Stimulated activated naive B cell treated with anti-CD40 and anti-IgM and Interleukin-4, amounts not matched to agents 10 μg/mL and 1 μg/mL and 100 μg/mL, for 72 hours (primary cell): ENCODE data around the gene PLXND1.

Source experiments
- ATAC-seq, 2 donors: fragments of 150-1000 bp; cut with Tn5 transposase; replicated peaks; 2 replicates each; pipeline ENCODE4 v1.10.0; 2021; ENCODE audit warnings: moderate library complexity in 1 of 2
- DNase-seq: peaks from one replicate; pipeline ENCODE4 v3.0.0; 2021
- H3K27ac Mint-ChIP-seq: one replicate; pipeline ENCODE4 v1.8.0; 2022; ENCODE audit warnings: mild to moderate bottlenecking, mixed read lengths
- H3K27me3 Mint-ChIP-seq, 2 donors: one replicate each; pipeline ENCODE4 v1.8.0; 2022; ENCODE audit warnings: mixed read lengths in 2 of 2
- H3K36me3 Mint-ChIP-seq, 2 donors: one replicate each; pipeline ENCODE4 v1.8.0; 2022; ENCODE audit warnings: mixed read lengths in 2 of 2, mild to moderate bottlenecking in 1 of 2
- H3K4me1 Mint-ChIP-seq, 2 donors: one replicate each; pipeline ENCODE4 v1.8.0; 2022; ENCODE audit warnings: mixed read lengths in 2 of 2, mild to moderate bottlenecking in 1 of 2
- H3K4me3 Mint-ChIP-seq, 2 donors: one replicate each; pipeline ENCODE4 v1.8.0; 2022; ENCODE audit warnings: mild to moderate bottlenecking in 2 of 2, mixed read lengths in 2 of 2, moderate library complexity in 1 of 2
- H3K9me3 Mint-ChIP-seq, 2 donors: one replicate each; pipeline ENCODE4 v1.8.0; 2022; ENCODE audit warnings: mixed read lengths in 2 of 2, mild to moderate bottlenecking in 1 of 2

PLXND1 gene

DNA sequence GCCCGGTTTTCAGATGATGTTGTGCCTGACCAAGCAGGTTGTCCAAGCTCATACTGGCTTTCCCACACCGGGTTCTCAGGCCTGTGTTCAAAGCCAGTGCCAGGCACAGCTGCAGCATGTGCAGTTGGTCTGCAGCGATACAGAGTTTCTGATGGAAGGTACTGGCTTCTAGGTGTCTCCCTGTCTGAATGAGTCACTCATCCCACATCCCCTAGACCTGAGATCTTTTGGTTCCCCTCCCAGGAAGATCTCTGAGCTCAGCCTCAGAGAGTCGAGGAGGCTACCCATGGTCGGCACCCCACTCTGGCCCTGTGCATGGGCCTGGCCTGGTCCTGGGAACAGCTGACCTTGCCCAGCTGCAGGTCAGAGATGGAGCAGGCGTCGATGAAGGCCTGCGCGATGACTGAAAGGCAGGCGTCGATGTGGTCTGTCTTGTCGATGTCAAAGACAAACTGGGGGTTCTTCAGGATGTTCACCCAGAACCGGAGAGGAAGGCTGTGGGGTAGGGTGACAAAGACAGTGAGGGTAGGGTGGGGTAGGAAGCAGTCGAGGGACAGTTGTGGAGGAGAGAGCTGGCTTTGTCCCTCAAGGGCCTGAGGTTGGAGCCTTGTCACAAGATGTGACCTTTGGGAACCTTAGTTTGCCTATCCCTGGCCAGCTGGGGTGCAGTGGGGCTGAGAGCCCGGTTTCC lies 48.2 kb downstream of the PLXND1 start:
- Mint-ChIP-seq H3K4me1 (peaks cover 25 to 36% of the 10 kb centered on the region in 2 donors), H3K27me3 (peaks cover 13 to 37% of the 10 kb centered on the region in 2 donors), H3K4me3 (no peak overlapping the region), H3K36me3 (no peaks in the 10 kb centered on the region), H3K9me3 (no peaks in the 10 kb centered on the region), H3K27ac (peak overlapping the region; percentile 78)
- DNase-seq = no peak
- peak in 1 of 2 donors; percentile 24 for ATAC-seq

DNA sequence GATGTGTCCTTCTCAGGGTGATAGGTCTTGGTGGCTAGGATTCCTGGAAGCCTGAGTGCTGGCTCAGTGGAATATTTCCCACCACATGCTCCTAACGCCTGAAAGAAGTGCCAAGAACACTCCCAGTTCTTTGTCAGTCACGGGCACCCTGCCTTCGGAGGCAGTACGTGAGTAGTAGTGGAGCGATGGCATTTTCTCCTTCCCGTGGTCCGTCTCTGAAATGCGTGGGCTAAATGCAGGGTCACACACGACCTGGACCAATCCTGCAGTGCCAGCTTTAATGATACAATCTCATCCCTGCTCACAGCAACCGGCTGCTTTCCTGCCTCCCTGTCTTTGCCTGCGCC lies 49.0 kb downstream of the PLXND1 start:
- ATAC-seq (no peak), DNase-seq (no peak)
- no peak overlapping the region for H3K27ac Mint-ChIP-seq
- H3K27me3 Mint-ChIP-seq = peaks cover 18 to 42% of the 10 kb centered on the region in 2 donors
- H3K36me3 Mint-ChIP-seq = no peaks in the 10 kb centered on the region
- no peak overlapping the region for H3K4me3 Mint-ChIP-seq
- no peaks in the 10 kb centered on the region for H3K9me3 Mint-ChIP-seq
- H3K4me1 Mint-ChIP-seq = peaks cover 25 to 36% of the 10 kb centered on the region in 2 donors

- peaks cover 18 to 43% of the 10 kb centered on the region in 2 donors for H3K27me3 Mint-ChIP-seq
- H3K27ac Mint-ChIP-seq = no peak overlapping the region
- H3K4me3 Mint-ChIP-seq = no peak overlapping the region
- ATAC-seq (no peak), DNase-seq (no peak)
- H3K9me3 Mint-ChIP-seq = no peaks in the 10 kb centered on the region
- H3K4me1 Mint-ChIP-seq = peaks cover 25 to 36% of the 10 kb centered on the region in 2 donors
- no peaks in the 10 kb centered on the region for H3K36me3 Mint-ChIP-seq
Measured at GRCh38 chr3:129556890-129557547, 49.5 kb downstream of the PLXND1 start.

GRCh38 chr3:129556358-129556695 lies 50.1 kb downstream of the PLXND1 start:
- Mint-ChIP-seq H3K27ac (no peak overlapping the region), H3K36me3 (no peaks in the 10 kb centered on the region), H3K4me1 (peaks cover 25 to 36% of the 10 kb centered on the region in 2 donors), H3K9me3 (no peaks in the 10 kb centered on the region), H3K4me3 (no peak overlapping the region), H3K27me3 (peaks cover 18 to 43% of the 10 kb centered on the region in 2 donors)
- DNase-seq (no peak), ATAC-seq (no peak)

- Mint-ChIP-seq H3K9me3 (no peaks in the 10 kb centered on the region), H3K4me1 (peaks cover 24 to 34% of the 10 kb centered on the region in 2 donors), H3K4me3 (no peak overlapping the region), H3K36me3 (no peaks in the 10 kb centered on the region), H3K27ac (peak overlapping the region; percentile 57), H3K27me3 (peaks cover 16 to 42% of the 10 kb centered on the region in 2 donors)
- peak; percentile 80 to 87 for ATAC-seq
- no peak for DNase-seq
Measured at GRCh38 chr3:129555616-129556357, 50.7 kb downstream of the PLXND1 start.

DNA sequence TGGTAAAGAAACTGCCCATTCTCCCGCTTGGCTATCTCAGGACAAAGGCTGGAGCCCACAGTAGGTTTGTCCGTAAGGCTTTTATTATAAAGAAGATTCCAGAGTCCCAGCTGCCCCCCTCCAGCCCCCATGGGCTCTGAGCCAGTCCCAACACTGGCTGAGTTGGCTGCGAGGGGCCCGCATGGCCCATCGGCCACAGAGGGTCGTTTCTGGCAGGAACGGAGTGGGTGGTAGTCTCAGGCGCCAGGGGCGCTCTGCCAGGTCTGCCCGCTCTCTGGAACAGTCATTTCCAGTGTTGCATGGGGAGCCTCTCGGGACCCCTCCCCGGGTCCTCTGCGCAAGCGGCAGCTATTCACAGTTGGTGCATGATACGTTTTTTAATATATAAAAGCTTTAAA lies 51.3 kb downstream of the PLXND1 start:
- no peak overlapping the region for H3K4me3 Mint-ChIP-seq
- H3K36me3 Mint-ChIP-seq = no peaks in the 10 kb centered on the region
- no peaks in the 10 kb centered on the region for H3K9me3 Mint-ChIP-seq
- DNase-seq = no peak
- H3K27me3 Mint-ChIP-seq = peaks cover 13 to 38% of the 10 kb centered on the region in 2 donors
- ATAC-seq = no peak
- peaks cover 21 to 29% of the 10 kb centered on the region in 2 donors for H3K4me1 Mint-ChIP-seq
- no peak overlapping the region for H3K27ac Mint-ChIP-seq

DNA sequence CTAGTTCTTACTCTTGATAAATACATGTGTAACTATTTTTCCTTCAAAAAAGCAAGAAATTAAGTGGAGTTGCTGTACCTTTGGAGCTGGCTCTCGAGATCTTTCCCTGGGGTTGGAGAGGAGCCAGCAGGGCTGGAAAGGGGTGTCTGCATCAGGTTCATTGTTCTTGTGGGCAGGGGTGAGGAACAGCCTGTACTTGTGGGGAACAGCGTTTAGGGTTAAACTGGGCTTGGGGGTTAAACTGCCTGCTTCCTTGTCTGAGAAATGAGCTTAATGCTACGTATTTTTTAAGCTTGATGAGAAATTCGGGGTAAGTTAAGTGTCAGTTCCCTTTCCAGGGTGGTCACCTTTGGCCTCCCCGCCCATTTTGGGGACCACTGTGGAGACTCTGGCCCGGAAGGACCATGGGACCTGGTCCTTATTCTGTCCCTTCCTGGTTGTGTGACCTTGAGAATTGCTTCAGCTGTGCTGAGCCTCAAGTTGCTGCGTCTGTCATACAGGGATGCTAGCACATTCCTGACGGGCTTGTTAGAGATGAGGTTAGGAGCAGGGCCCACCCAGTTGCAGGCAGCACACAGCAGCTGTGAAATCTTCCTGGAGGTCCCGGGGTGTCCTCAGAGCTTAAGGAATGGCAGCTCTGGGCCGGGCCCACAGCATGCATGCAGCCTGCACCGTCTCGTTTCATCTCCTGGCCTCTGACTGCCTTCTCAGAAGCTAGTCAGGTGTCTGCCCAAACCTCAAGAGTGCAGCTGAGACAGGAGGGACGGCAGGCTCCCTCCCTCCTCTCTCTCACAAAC lies 51.9 kb downstream of the PLXND1 start:
- peaks cover 13 to 38% of the 10 kb centered on the region in 2 donors for H3K27me3 Mint-ChIP-seq
- ATAC-seq = no peak
- peaks cover 21 to 29% of the 10 kb centered on the region in 2 donors for H3K4me1 Mint-ChIP-seq
- H3K36me3 Mint-ChIP-seq = no peaks in the 10 kb centered on the region
- no peaks in the 10 kb centered on the region for H3K9me3 Mint-ChIP-seq
- no peak overlapping the region for H3K27ac Mint-ChIP-seq
- H3K4me3 Mint-ChIP-seq = no peak overlapping the region
- DNase-seq = no peak

GRCh38 chr3:129553719-129554118 lies 52.8 kb downstream of the PLXND1 start:
- H3K27me3 Mint-ChIP-seq = peaks cover 13 to 38% of the 10 kb centered on the region in 2 donors

DNA sequence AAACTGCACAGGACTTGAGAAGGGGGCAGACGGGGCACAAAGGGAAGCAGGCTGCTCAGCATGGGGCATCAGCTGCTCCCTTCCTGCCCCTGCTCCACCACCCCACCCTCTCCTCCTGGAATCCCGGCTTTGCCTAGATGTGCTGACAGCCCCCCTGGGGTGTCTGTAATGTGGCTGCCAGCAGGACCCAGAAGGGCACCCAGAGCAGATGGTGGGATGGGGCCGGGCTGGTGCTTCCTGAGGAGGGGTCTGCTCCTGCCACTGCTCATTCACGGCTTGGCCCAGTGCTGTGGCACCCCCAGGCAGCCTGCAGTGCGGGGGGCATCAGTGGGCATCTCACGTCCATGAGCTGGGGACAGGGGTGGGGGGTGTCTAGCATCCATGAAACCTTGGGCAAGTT lies 53.3 kb downstream of the PLXND1 start:
- H3K4me3 Mint-ChIP-seq = no peak overlapping the region
- H3K27me3 Mint-ChIP-seq = peaks cover 15 to 32% of the 10 kb centered on the region in 2 donors
- peaks cover 18 to 22% of the 10 kb centered on the region in 2 donors for H3K4me1 Mint-ChIP-seq
- no peaks in the 10 kb centered on the region for H3K9me3 Mint-ChIP-seq
- no peak for DNase-seq
- H3K27ac Mint-ChIP-seq = no peak overlapping the region
- no peak for ATAC-seq
- no peaks in the 10 kb centered on the region for H3K36me3 Mint-ChIP-seq

More at GRCh38 chr3:129553719-129554118, 52.8 kb downstream of the PLXND1 start:
- ATAC-seq (no peak), DNase-seq (no peak)
- Mint-ChIP-seq H3K9me3 (no peaks in the 10 kb centered on the region), H3K4me1 (peaks cover 21 to 28% of the 10 kb centered on the region in 2 donors), H3K36me3 (no peaks in the 10 kb centered on the region), H3K27ac (no peak overlapping the region), H3K4me3 (no peak overlapping the region)

GRCh38 chr3:129552287-129553050 lies 54.0 kb downstream of the PLXND1 start:
- DNase-seq (no peak), ATAC-seq (no peak)
- Mint-ChIP-seq H3K27ac (no peak overlapping the region), H3K9me3 (no peaks in the 10 kb centered on the region), H3K27me3 (peaks cover 10 to 26% of the 10 kb centered on the region in 2 donors), H3K4me1 (peaks cover 13 to 20% of the 10 kb centered on the region in 2 donors), H3K36me3 (no peaks in the 10 kb centered on the region), H3K4me3 (no peak overlapping the region)

DNA sequence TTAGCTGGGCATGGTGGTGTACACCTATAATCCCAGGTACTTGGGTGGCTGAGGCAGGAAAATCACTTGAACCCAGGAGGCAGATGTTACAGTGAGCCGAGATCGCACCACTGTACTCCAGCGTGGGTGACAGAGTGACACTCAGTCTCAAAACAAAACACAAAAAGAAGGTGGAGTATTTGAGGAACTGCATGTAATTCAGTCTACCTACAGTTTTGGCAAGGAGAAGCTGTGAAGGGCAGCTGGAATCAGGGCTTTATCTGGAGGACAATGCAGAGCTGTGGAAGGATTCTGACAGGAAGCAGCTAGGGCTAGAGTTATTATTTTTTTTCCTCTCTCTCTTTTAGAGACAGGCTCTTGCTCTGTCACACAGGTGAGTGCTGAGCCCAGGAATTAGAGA lies 56.7 kb downstream of the PLXND1 start:
- peaks cover 6 to 8% of the 10 kb centered on the region in 2 donors for H3K4me1 Mint-ChIP-seq
- no peak for DNase-seq
- H3K4me3 Mint-ChIP-seq = no peak overlapping the region
- no peak overlapping the region for H3K27ac Mint-ChIP-seq
- H3K9me3 Mint-ChIP-seq = no peaks in the 10 kb centered on the region
- no peaks in the 10 kb centered on the region for H3K36me3 Mint-ChIP-seq
- ATAC-seq = no peak
- H3K27me3 Mint-ChIP-seq = peaks cover 10 to 14% of the 10 kb centered on the region in 2 donors

- no peaks in the 10 kb centered on the region for H3K36me3 Mint-ChIP-seq
- H3K4me1 Mint-ChIP-seq = peaks cover under 1 to 2% of the 10 kb centered on the region in 2 donors
- peak overlapping the region; percentile 38 for H3K27ac Mint-ChIP-seq
- ATAC-seq (peak in 1 of 2 donors; percentile 36), DNase-seq (no peak)
- H3K27me3 Mint-ChIP-seq = peaks cover 8 to 10% of the 10 kb centered on the region in 2 donors
- no peak overlapping the region for H3K4me3 Mint-ChIP-seq
- no peaks in the 10 kb centered on the region for H3K9me3 Mint-ChIP-seq
Measured at GRCh38 chr3:129549006-129549800, 57.3 kb downstream of the PLXND1 start.
